HEK293 (cell line): ENCODE data around the gene SERTAD1.

ENCODE experiments used
- BCL11B ChIP-seq: fragments of 450-650 bp; formaldehyde crosslinking; IDR thresholded peaks from 2 replicates; pipeline ENCODE4 v1.5.1; 2016; ENCODE audit warnings: low read depth, missing biosample characterization, missing genetic modification characterization
- FEZF1 ChIP-seq: fragments of 450-650 bp; formaldehyde crosslinking; IDR thresholded peaks from 2 replicates; pipeline ENCODE4 v1.5.1; 2016; ENCODE audit warnings: missing biosample characterization, missing genetic modification characterization
- KLF1 ChIP-seq: fragments of 450-650 bp; formaldehyde crosslinking; IDR thresholded peaks from 2 replicates; pipeline ENCODE4 v1.5.1; 2016; ENCODE audit warnings: missing biosample characterization, missing genetic modification characterization
- SP7 ChIP-seq: fragments of 450-650 bp; formaldehyde crosslinking; IDR thresholded peaks from 2 replicates; pipeline ENCODE4 v1.5.1; 2016; ENCODE audit warnings: missing biosample characterization, missing genetic modification characterization
- ZBTB20 ChIP-seq: fragments of 450-650 bp; formaldehyde crosslinking; IDR thresholded peaks from 2 replicates; pipeline ENCODE4 v1.5.1; 2016; ENCODE audit warnings: missing biosample characterization, missing genetic modification characterization
- ZBTB48 ChIP-seq: fragments of 450-650 bp; formaldehyde crosslinking; IDR thresholded peaks from 2 replicates; pipeline ENCODE4 v1.5.1; 2016; ENCODE audit warnings: missing biosample characterization, missing genetic modification characterization
- ZNF175 ChIP-seq: fragments of 450-650 bp; formaldehyde crosslinking; IDR thresholded peaks from 2 replicates; pipeline ENCODE4 v1.5.1; 2016; ENCODE audit warnings: missing biosample characterization, missing genetic modification characterization
- ZNF184 ChIP-seq: fragments of 450-650 bp; IDR thresholded peaks from 2 replicates; pipeline ENCODE4 v1.5.1; 2018; ENCODE audit warnings: missing biosample characterization, mild to moderate bottlenecking, missing genetic modification characterization
- ZNF19 ChIP-seq: fragments of 450-650 bp; formaldehyde crosslinking; IDR thresholded peaks from 2 replicates; pipeline ENCODE4; 2016; ENCODE audit warnings: missing biosample characterization, missing genetic modification characterization, low read depth
- ZNF266 ChIP-seq: fragments of 450-650 bp; formaldehyde crosslinking; IDR thresholded peaks from 2 replicates; pipeline ENCODE4 v1.5.1; 2016; ENCODE audit warnings: missing biosample characterization, missing genetic modification characterization, low read depth
- ZNF324 ChIP-seq: fragments of 450-650 bp; formaldehyde crosslinking; IDR thresholded peaks from 2 replicates; pipeline ENCODE4 v1.5.1; 2016; ENCODE audit warnings: missing biosample characterization, missing genetic modification characterization
- ZNF350 ChIP-seq: fragments of 450-650 bp; formaldehyde crosslinking; IDR thresholded peaks from 2 replicates; pipeline ENCODE4 v1.5.0; 2017; ENCODE audit warnings: missing biosample characterization, mild to moderate bottlenecking, missing genetic modification characterization
- ZNF391 ChIP-seq: fragments of 450-650 bp; formaldehyde crosslinking; IDR thresholded peaks from 2 replicates; pipeline ENCODE4 v1.5.1; 2016; ENCODE audit warnings: low read depth, missing biosample characterization, missing genetic modification characterization, borderline replicate concordance
- ZNF48 ChIP-seq: fragments of 450-650 bp; formaldehyde crosslinking; IDR thresholded peaks from 2 replicates; pipeline ENCODE4 v1.5.1; 2016; ENCODE audit warnings: missing biosample characterization, missing genetic modification characterization
- ZNF514 ChIP-seq: fragments of 450-650 bp; formaldehyde crosslinking; IDR thresholded peaks from 2 replicates; pipeline ENCODE4 v1.5.1; 2016; ENCODE audit warnings: missing biosample characterization, missing genetic modification characterization
- ZNF571 ChIP-seq: fragments of 450-650 bp; formaldehyde crosslinking; IDR thresholded peaks from 2 replicates; pipeline ENCODE4 v1.5.0; 2017; ENCODE audit warnings: missing biosample characterization, missing genetic modification characterization
- ZNF585B ChIP-seq: fragments of 450-650 bp; formaldehyde crosslinking; IDR thresholded peaks from 2 replicates; pipeline ENCODE4 v1.5.1; 2016; ENCODE audit warnings: missing biosample characterization, missing genetic modification characterization
- ZNF596 ChIP-seq: fragments of 450-650 bp; IDR thresholded peaks from 2 replicates; pipeline ENCODE4 v1.5.0; 2018; ENCODE audit warnings: missing biosample characterization, mild to moderate bottlenecking, missing genetic modification characterization, moderate library complexity
- ZNF623 ChIP-seq: fragments of 450-650 bp; formaldehyde crosslinking; IDR thresholded peaks from 2 replicates; pipeline ENCODE4 v1.5.1; 2016; ENCODE audit warnings: missing biosample characterization, missing genetic modification characterization
- ZNF626 ChIP-seq: fragments of 450-650 bp; sonication (Bioruptor Pico); formaldehyde crosslinking; IDR thresholded peaks from 2 replicates; pipeline ENCODE4 v1.5.1; 2018; ENCODE audit warnings: missing biosample characterization, missing genetic modification characterization, inconsistent platforms
- ZNF670 ChIP-seq: fragments of 450-650 bp; formaldehyde crosslinking; IDR thresholded peaks from 2 replicates; pipeline ENCODE4 v1.5.1; 2016; ENCODE audit warnings: missing biosample characterization, missing genetic modification characterization, low read depth
- TF ChIP-seq, protein P1 (sequence below): fragments of 450-650 bp; formaldehyde crosslinking; IDR thresholded peaks from 2 replicates; pipeline ENCODE4 v1.5.1; 2016; ENCODE audit warnings: missing biosample characterization, missing genetic modification characterization
- TF ChIP-seq, protein P2 (sequence below): fragments of 450-650 bp; formaldehyde crosslinking; IDR thresholded peaks from 2 replicates; pipeline ENCODE4 v1.5.1; 2016; ENCODE audit warnings: missing biosample characterization, missing genetic modification characterization
- TF ChIP-seq, protein P3 (sequence below): fragments of 450-650 bp; formaldehyde crosslinking; optimal IDR thresholded peaks from 2 replicates; pipeline ENCODE3; 2016; ENCODE audit warnings: missing biosample characterization, mild to moderate bottlenecking, missing genetic modification characterization
- TF ChIP-seq, protein P4 (sequence below): fragments of 450-650 bp; formaldehyde crosslinking; IDR thresholded peaks from 2 replicates; pipeline ENCODE4 v1.5.1; 2016; ENCODE audit warnings: missing biosample characterization, missing genetic modification characterization
- TF ChIP-seq, protein P5 (sequence below): fragments of 450-650 bp; formaldehyde crosslinking; IDR thresholded peaks from 2 replicates; pipeline ENCODE4 v1.5.1; 2016; ENCODE audit warnings: missing biosample characterization, missing genetic modification characterization
- TF ChIP-seq, protein P6 (sequence below): fragments of 450-650 bp; formaldehyde crosslinking; IDR thresholded peaks from 2 replicates; pipeline ENCODE4 v1.5.1; 2017; ENCODE audit warnings: missing biosample characterization, missing genetic modification characterization

Gene SERTAD1

DNA sequence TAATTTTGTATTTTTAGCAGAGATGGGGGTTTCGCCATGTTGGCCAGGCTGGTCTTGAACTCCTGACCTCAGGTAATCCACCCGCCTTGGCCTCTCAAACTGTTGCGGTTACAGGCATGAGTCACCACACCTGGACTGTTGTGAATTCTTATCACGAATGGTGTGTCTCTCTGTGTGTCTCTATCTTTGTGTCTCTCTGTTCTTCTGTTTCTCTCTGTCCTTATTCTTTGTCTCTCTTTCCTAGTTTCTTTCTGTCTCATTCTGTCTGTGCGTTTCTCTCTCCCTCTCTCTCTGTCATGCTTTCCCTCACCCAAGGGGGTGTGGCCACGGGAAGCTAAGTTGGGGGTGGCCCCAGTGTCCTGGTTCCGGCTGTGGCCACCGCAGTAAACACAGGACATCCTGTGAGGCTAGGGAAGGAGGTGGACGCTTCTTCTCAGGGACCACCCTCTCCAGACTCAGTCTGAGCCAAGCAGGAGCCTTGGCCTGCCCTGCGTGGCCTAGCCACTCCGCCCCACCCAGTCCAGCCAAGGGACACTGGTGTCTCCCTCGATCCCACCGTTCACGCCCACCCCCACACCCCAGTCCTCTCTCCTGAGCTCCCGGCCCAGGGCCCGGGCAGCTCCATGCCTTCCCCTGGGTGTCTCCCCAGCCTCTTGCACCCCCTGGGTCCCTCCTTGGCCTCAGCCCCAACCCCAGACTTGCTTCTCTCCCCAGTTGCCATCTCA lies 8.7 kb downstream of the SERTAD1 start (continued):
- TF ChIP-seq, protein P1, sequence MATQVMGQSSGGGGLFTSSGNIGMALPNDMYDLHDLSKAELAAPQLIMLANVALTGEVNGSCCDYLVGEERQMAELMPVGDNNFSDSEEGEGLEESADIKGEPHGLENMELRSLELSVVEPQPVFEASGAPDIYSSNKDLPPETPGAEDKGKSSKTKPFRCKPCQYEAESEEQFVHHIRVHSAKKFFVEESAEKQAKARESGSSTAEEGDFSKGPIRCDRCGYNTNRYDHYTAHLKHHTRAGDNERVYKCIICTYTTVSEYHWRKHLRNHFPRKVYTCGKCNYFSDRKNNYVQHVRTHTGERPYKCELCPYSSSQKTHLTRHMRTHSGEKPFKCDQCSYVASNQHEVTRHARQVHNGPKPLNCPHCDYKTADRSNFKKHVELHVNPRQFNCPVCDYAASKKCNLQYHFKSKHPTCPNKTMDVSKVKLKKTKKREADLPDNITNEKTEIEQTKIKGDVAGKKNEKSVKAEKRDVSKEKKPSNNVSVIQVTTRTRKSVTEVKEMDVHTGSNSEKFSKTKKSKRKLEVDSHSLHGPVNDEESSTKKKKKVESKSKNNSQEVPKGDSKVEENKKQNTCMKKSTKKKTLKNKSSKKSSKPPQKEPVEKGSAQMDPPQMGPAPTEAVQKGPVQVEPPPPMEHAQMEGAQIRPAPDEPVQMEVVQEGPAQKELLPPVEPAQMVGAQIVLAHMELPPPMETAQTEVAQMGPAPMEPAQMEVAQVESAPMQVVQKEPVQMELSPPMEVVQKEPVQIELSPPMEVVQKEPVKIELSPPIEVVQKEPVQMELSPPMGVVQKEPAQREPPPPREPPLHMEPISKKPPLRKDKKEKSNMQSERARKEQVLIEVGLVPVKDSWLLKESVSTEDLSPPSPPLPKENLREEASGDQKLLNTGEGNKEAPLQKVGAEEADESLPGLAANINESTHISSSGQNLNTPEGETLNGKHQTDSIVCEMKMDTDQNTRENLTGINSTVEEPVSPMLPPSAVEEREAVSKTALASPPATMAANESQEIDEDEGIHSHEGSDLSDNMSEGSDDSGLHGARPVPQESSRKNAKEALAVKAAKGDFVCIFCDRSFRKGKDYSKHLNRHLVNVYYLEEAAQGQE (tag by site-specific recombination): no peak
- TF ChIP-seq SP7 (peak; percentile 72), ZNF184 (tag by site-specific recombination) (no peak), KLF1 (tag by site-specific recombination) (0 out of 2 replicates have a peak, but pooled peaks have one; percentile 24), ZNF596 (tag by site-specific recombination) (peak; percentile 26; the same call in 1 of the 2 replicates), ZNF670 (no peak), ZNF324 (tag by site-specific recombination) (0 out of 2 replicates have a peak, but pooled peaks have one; percentile 21), ZNF175 (tag by site-specific recombination) (no peak), ZNF626 (tag by site-specific recombination) (no peak), FEZF1 (tag by site-specific recombination) (no peak), ZNF514 (no peak), ZNF623 (tag by site-specific recombination) (no peak; the same call in 1 of the 2 replicates), ZBTB48 (tag by site-specific recombination) (peak; percentile 17; the same call in 1 of the 2 replicates), ZNF350 (tag by site-specific recombination) (no peak), ZNF571 (tag by site-specific recombination) (no peak), ZNF266 (tag by site-specific recombination) (no peak), ZNF391 (tag by site-specific recombination) (no peak), BCL11B (tag by site-specific recombination) (peak; percentile 32; the same call in 1 of the 2 replicates), ZNF585B (no peak), ZNF19 (no peak), ZNF48 (no peak), ZBTB20 (tag by site-specific recombination) (no peak)
- TF ChIP-seq, protein P2, sequence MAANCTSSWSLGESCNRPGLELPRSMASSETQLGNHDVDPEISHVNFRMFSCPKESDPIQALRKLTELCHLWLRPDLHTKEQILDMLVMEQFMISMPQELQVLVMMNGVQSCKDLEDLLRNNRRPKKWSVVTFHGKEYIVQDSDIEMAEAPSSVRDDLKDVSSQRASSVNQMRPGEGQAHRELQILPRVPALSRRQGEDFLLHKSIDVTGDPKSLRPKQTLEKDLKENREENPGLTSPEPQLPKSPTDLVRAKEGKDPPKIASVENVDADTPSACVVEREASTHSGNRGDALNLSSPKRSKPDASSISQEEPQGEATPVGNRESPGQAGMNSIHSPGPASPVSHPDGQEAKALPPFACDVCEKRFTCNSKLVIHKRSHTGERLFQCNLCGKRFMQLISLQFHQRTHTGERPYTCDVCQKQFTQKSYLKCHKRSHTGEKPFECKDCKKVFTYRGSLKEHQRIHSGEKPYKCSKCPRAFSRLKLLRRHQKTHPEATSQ (tag by site-specific recombination): no peak
- TF ChIP-seq, protein P3, sequence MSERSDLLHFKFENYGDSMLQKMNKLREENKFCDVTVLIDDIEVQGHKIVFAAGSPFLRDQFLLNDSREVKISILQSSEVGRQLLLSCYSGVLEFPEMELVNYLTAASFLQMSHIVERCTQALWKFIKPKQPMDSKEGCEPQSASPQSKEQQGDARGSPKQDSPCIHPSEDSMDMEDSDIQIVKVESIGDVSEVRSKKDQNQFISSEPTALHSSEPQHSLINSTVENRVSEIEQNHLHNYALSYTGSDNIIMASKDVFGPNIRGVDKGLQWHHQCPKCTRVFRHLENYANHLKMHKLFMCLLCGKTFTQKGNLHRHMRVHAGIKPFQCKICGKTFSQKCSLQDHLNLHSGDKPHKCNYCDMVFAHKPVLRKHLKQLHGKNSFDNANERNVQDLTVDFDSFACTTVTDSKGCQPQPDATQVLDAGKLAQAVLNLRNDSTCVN: peak; percentile 16
- TF ChIP-seq, protein P4, sequence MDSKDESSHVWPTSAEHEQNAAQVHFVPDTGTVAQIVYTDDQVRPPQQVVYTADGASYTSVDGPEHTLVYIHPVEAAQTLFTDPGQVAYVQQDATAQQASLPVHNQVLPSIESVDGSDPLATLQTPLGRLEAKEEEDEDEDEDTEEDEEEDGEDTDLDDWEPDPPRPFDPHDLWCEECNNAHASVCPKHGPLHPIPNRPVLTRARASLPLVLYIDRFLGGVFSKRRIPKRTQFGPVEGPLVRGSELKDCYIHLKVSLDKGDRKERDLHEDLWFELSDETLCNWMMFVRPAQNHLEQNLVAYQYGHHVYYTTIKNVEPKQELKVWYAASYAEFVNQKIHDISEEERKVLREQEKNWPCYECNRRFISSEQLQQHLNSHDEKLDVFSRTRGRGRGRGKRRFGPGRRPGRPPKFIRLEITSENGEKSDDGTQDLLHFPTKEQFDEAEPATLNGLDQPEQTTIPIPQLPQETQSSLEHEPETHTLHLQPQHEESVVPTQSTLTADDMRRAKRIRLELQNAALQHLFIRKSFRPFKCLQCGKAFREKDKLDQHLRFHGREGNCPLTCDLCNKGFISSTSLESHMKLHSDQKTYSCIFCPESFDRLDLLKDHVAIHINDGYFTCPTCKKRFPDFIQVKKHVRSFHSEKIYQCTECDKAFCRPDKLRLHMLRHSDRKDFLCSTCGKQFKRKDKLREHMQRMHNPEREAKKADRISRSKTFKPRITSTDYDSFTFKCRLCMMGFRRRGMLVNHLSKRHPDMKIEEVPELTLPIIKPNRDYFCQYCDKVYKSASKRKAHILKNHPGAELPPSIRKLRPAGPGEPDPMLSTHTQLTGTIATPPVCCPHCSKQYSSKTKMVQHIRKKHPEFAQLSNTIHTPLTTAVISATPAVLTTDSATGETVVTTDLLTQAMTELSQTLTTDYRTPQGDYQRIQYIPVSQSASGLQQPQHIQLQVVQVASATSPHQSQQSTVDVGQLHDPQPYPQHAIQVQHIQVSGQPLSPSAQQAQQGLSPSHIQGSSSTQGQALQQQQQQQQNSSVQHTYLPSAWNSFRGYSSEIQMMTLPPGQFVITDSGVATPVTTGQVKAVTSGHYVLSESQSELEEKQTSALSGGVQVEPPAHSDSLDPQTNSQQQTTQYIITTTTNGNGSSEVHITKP (tag by site-specific recombination): peak; percentile 81; the same call in 1 of the 2 replicates
- TF ChIP-seq, protein P5, sequence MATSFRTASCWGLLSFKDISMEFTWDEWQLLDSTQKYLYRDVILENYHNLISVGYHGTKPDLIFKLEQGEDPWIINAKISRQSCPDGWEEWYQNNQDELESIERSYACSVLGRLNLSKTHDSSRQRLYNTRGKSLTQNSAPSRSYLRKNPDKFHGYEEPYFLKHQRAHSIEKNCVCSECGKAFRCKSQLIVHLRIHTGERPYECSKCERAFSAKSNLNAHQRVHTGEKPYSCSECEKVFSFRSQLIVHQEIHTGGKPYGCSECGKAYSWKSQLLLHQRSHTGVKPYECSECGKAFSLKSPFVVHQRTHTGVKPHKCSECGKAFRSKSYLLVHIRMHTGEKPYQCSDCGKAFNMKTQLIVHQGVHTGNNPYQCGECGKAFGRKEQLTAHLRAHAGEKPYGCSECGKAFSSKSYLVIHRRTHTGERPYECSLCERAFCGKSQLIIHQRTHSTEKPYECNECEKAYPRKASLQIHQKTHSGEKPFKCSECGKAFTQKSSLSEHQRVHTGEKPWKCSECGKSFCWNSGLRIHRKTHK (tag by site-specific recombination): no peak
- TF ChIP-seq, protein P6, sequence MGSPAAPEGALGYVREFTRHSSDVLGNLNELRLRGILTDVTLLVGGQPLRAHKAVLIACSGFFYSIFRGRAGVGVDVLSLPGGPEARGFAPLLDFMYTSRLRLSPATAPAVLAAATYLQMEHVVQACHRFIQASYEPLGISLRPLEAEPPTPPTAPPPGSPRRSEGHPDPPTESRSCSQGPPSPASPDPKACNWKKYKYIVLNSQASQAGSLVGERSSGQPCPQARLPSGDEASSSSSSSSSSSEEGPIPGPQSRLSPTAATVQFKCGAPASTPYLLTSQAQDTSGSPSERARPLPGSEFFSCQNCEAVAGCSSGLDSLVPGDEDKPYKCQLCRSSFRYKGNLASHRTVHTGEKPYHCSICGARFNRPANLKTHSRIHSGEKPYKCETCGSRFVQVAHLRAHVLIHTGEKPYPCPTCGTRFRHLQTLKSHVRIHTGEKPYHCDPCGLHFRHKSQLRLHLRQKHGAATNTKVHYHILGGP (tag by site-specific recombination): no peak
